C4-2B (cell line): ENCODE data around the gene ATXN3L.

Source experiments
- H3K27ac ChIP-seq: fragments of 450-650 bp; 2 replicates; pipeline ENCODE4 v1.5.1; 2017
- ZFX ChIP-seq: fragments of 450-650 bp; IDR thresholded peaks from 2 replicates; pipeline ENCODE4 v1.6.1; 2017
- TF ChIP-seq, protein P1 (sequence below): fragments of 450-650 bp; conservative IDR thresholded peaks from 2 replicates; pipeline ENCODE4 v1.5.1; 2017; ENCODE audit warnings: mild to moderate bottlenecking

ATXN3L gene

GRCh38 chrX:13334491-13334890, 14.6 kb upstream of the ATXN3L start:
- H3K27ac ChIP-seq: no peak overlapping the region
- TF ChIP-seq, protein P1, sequence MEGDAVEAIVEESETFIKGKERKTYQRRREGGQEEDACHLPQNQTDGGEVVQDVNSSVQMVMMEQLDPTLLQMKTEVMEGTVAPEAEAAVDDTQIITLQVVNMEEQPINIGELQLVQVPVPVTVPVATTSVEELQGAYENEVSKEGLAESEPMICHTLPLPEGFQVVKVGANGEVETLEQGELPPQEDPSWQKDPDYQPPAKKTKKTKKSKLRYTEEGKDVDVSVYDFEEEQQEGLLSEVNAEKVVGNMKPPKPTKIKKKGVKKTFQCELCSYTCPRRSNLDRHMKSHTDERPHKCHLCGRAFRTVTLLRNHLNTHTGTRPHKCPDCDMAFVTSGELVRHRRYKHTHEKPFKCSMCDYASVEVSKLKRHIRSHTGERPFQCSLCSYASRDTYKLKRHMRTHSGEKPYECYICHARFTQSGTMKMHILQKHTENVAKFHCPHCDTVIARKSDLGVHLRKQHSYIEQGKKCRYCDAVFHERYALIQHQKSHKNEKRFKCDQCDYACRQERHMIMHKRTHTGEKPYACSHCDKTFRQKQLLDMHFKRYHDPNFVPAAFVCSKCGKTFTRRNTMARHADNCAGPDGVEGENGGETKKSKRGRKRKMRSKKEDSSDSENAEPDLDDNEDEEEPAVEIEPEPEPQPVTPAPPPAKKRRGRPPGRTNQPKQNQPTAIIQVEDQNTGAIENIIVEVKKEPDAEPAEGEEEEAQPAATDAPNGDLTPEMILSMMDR: no peak
- TF ChIP-seq ZFX: no peak

- TF ChIP-seq, protein P1: no peak
- no peak for TF ChIP-seq ZFX
Measured at GRCh38 chrX:13330446-13330845, 10.6 kb upstream of the ATXN3L start.

GRCh38 chrX:13327666-13328065, 7.8 kb upstream of the ATXN3L start:
- no peak overlapping the region for H3K27ac ChIP-seq

More at GRCh38 chrX:13330446-13330845, 10.6 kb upstream of the ATXN3L start:
- no peak overlapping the region for H3K27ac ChIP-seq

DNA sequence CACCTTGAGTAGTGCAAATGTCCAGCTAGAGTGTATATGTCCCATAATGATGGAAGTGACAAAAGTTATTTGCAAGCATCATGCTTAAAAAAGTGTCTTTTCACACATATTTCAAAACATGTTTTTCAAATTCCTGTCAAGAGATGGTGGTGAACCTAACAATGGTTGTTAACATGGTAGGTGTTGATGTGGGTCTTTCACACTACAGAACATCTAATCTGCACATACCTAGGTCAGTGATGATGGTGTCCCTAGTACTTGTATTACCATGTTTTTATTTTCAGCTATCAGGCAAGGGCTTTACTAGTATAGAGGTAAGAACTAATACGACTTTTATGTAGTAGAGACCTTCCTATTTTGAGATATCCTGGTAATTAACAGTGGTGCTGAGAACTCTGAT, 3.4 kb upstream of the ATXN3L start:
- no peak overlapping the region for H3K27ac ChIP-seq
- TF ChIP-seq ZFX: no peak
- TF ChIP-seq, protein P1: no peak

More at GRCh38 chrX:13327666-13328065, 7.8 kb upstream of the ATXN3L start:
- TF ChIP-seq, protein P1: no peak
- TF ChIP-seq ZFX: no peak

GRCh38 chrX:13317366-13317765, 2.5 kb downstream of the ATXN3L start:
- TF ChIP-seq ZFX: no peak
- TF ChIP-seq, protein P1: no peak
- H3K27ac ChIP-seq: no peak overlapping the region

GRCh38 chrX:13311560-13311959, 8.3 kb downstream of the ATXN3L start:
- no peak overlapping the region for H3K27ac ChIP-seq
- TF ChIP-seq ZFX: no peak
- TF ChIP-seq, protein P1: no peak

DNA sequence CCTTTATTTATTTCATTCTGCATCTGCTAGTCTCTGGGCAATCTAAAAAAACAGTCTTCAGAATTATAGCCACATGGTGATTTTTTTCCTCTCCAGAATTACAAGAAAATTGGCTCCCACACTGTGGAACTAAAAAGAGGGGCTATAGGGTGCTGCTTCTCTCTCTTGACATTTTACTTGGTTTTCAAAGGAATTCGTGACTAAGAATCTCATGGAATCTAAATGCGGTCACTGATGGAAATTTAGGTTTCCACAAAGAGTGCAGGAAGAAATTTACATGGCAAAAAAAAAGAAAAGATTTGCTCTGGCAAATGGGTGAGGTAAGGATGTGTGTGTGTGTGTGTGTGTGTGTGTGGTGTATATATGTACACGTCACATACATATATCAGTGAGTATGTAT, 10.2 kb downstream of the ATXN3L start:
- TF ChIP-seq, protein P1: no peak
- no peak for TF ChIP-seq ZFX
- H3K27ac ChIP-seq: no peak overlapping the region
